IMR-90 (cell line): Measurements from ENCODE around the gene RAD18. TPM values are rescaled to one million over a fixed set of nuclear protein-coding genes. Genes with fewer than 3 reads are reported as not detected.
A peak's percentile ranks its signal among the peaks of the same experiment; 100 is the strongest.

Experiments
- ATAC-seq: fragments of 200-7000 bp; cut with Tn5 transposase; 2 replicates; pipeline ENCODE4 v1.9.1; 2020; ENCODE audit warnings: low read depth, mild to moderate bottlenecking, moderate library complexity
- BruUV-seq: library from RNA; stranded (reverse); fragments of 400-500 nt; replicated peaks from 2 replicates; lab custom pipeline; 2021; lab: Mats Ljungman, UMichigan
- CTCF ChIA-PET: fragments of 300-600 bp; formaldehyde crosslinking; extraction: SDS; loops from one replicate; lab custom pipeline; 2021; ENCODE audit warnings: antibody characterized with exemption; lab: Yijun Ruan, JAX
- POLR2A ChIA-PET: fragments of 300-600 bp; sonication (Branson Sonifier 250); formaldehyde crosslinking; loops from one replicate; lab custom pipeline; 2022; ENCODE audit warnings: antibody characterized with exemption; ENCODE audit not compliant: unreplicated experiment; lab: Charles Lee
- DNase-seq: peaks from one replicate; pipeline ENCODE4 v3.0.0; 2013
- H2AFZ ChIP-seq: replicated peaks from 2 replicates; pipeline ENCODE3; 2013; ENCODE audit warnings: low read length, mild to moderate bottlenecking; ENCODE audit not compliant: poor library complexity
- H2AK5ac ChIP-seq: 2 replicates; pipeline ENCODE4 v1.6.1; 2013; ENCODE audit warnings: low read depth, low read length, inconsistent platforms
- H2AK9ac ChIP-seq: replicated peaks from 2 replicates; pipeline ENCODE3; 2013; ENCODE audit warnings: mild to moderate bottlenecking, low read depth, low read length, moderate library complexity; ENCODE audit not compliant: poor library complexity
- H2BK120ac ChIP-seq: 2 replicates; pipeline ENCODE4 v1.6.1; 2013; ENCODE audit warnings: low read depth, low read length, inconsistent platforms
- H2BK15ac ChIP-seq: 3 replicates; pipeline ENCODE4 v1.6.1; 2013; ENCODE audit warnings: low read depth, low read length, inconsistent platforms
- H2BK20ac ChIP-seq: 2 replicates; pipeline ENCODE4 v1.6.1; 2013; ENCODE audit warnings: low read depth, mild to moderate bottlenecking, inconsistent platforms, low read length, moderate library complexity
- H2BK5ac ChIP-seq: 2 replicates; pipeline ENCODE4 v1.6.1; 2013; ENCODE audit warnings: mild to moderate bottlenecking, low read depth, low read length, inconsistent platforms; ENCODE audit not compliant: poor library complexity, severe bottlenecking
- H3K14ac ChIP-seq: replicated peaks from 2 replicates; pipeline ENCODE4 v1.6.1; 2013; ENCODE audit warnings: low read depth, low read length, inconsistent platforms
- H3K18ac ChIP-seq: 2 replicates; pipeline ENCODE4 v1.6.1; 2013; ENCODE audit warnings: low read depth, low read length, control low read depth
- H3K23ac ChIP-seq: 2 replicates; pipeline ENCODE4 v1.6.1; 2013; ENCODE audit warnings: low read depth, low read length, inconsistent platforms
- H3K27ac ChIP-seq: 2 replicates; pipeline ENCODE4 v1.5.1; 2013; ENCODE audit warnings: mild to moderate bottlenecking, control low read depth, low read length; ENCODE audit not compliant: insufficient read depth
- H3K27me3 ChIP-seq: 2 replicates; pipeline ENCODE4 v1.6.1; 2013; ENCODE audit warnings: low read length; ENCODE audit not compliant: control insufficient read depth, insufficient read depth
- H3K36me3 ChIP-seq: 2 replicates; pipeline ENCODE4 v1.6.1; 2013; ENCODE audit warnings: low read length, mixed read lengths; ENCODE audit not compliant: control insufficient read depth, insufficient read depth
- H3K4ac ChIP-seq: 2 replicates; pipeline ENCODE4 v1.6.1; 2013; ENCODE audit warnings: low read depth, low read length, inconsistent platforms
- H3K4me1 ChIP-seq: 2 replicates; pipeline ENCODE4 v1.6.1; 2013; ENCODE audit warnings: low read length, mixed read lengths; ENCODE audit not compliant: control insufficient read depth, insufficient read depth
- H3K4me2 ChIP-seq: 2 replicates; pipeline ENCODE4 v1.6.1; 2013; ENCODE audit warnings: low read depth, mild to moderate bottlenecking, control low read depth, low read length, moderate library complexity
- H3K4me3 ChIP-seq: 2 replicates; pipeline ENCODE4 v1.5.1; 2013; ENCODE audit warnings: low read depth, mild to moderate bottlenecking, control low read depth, low read length, moderate library complexity; ENCODE audit not compliant: insufficient read depth
- H3K56ac ChIP-seq: 2 replicates; pipeline ENCODE4 v1.6.1; 2013; ENCODE audit warnings: low read length, inconsistent platforms; ENCODE audit not compliant: insufficient read depth; ENCODE audit errors: extremely low read depth
- H3K79me1 ChIP-seq, 2 experiments: 2 replicates each; pipeline ENCODE4 v1.6.1; 2013; ENCODE audit warnings: low read length in 2 of 2, inconsistent platforms in 1 of 2, low read depth in 1 of 2
- H3K9ac ChIP-seq: 2 replicates; pipeline ENCODE4 v1.6.1; 2013; ENCODE audit warnings: low read depth, low read length, control low read depth
- H3K9me1 ChIP-seq: 2 replicates; pipeline ENCODE4 v1.6.1; 2013; ENCODE audit warnings: low read length, inconsistent platforms; ENCODE audit not compliant: insufficient read depth
- H3K9me3 ChIP-seq: 2 replicates; pipeline ENCODE4 v1.6.1; 2013; ENCODE audit warnings: low read length; ENCODE audit not compliant: control insufficient read depth, insufficient read depth
- H4K20me1 ChIP-seq: 2 replicates; pipeline ENCODE4 v1.6.1; 2013; ENCODE audit warnings: low read length, inconsistent platforms; ENCODE audit not compliant: insufficient read depth
- H4K5ac ChIP-seq: 2 replicates; pipeline ENCODE4 v1.6.1; 2013; ENCODE audit warnings: mild to moderate bottlenecking, low read depth, low read length, control low read depth
- H4K8ac ChIP-seq, 2 experiments: 2 replicates each; pipeline ENCODE4 v1.6.1; 2013; ENCODE audit warnings: low read depth in 2 of 2, low read length in 2 of 2, control low read depth in 1 of 2, inconsistent platforms in 1 of 2
- H4K91ac ChIP-seq: 2 replicates; pipeline ENCODE4 v1.6.1; 2013; ENCODE audit warnings: low read depth, low read length, inconsistent platforms; ENCODE audit not compliant: insufficient read depth
- CEBPB ChIP-seq: IDR thresholded peaks from 2 replicates; pipeline ENCODE4 v1.6.1; 2012; ENCODE audit warnings: low read depth, low read length, improper control_type of control experiment
- CHD1 ChIP-seq: IDR thresholded peaks from 2 replicates; pipeline ENCODE4 v1.6.1; 2012; ENCODE audit warnings: low read depth, low read length, improper control_type of control experiment
- FOS ChIP-seq: fragments of 150-350 bp; IDR thresholded peaks from 2 replicates; pipeline ENCODE4 v1.6.1; 2016; ENCODE audit warnings: low read depth, low read length
- MAFK ChIP-seq: IDR thresholded peaks from 2 replicates; pipeline ENCODE4 v1.6.1; 2012; ENCODE audit warnings: low read depth, low read length, improper control_type of control experiment
- MXI1 ChIP-seq: IDR thresholded peaks from 2 replicates; pipeline ENCODE4 v1.6.1; 2012; ENCODE audit warnings: low read depth, mild to moderate bottlenecking, low read length, moderate library complexity, borderline replicate concordance
- NFE2L2 ChIP-seq: fragments of 150-350 bp; IDR thresholded peaks from 2 replicates; pipeline ENCODE4 v1.6.1; 2016; ENCODE audit warnings: low read depth, mild to moderate bottlenecking, low read length
- POLR2A ChIP-seq: IDR thresholded peaks from 2 replicates; pipeline ENCODE4 v1.6.1; 2012; ENCODE audit warnings: mild to moderate bottlenecking, low read depth, low read length
- RCOR1 ChIP-seq: IDR thresholded peaks from 2 replicates; pipeline ENCODE4 v1.6.1; 2012; ENCODE audit warnings: mild to moderate bottlenecking, low read length, improper control_type of control experiment; ENCODE audit not compliant: insufficient replicate concordance
- RFX5 ChIP-seq: IDR thresholded peaks from 2 replicates; pipeline ENCODE4 v1.8.0; 2012; ENCODE audit warnings: low read depth, mild to moderate bottlenecking, low read length, moderate library complexity
- WGBS, 2 experiments: methylation state at CpG; one replicate each; pipeline versions ENCODE4 v1.1.5 to v1.1.7; 2013; ENCODE audit warnings: missing lambda C conversion rate in 2 of 2; ENCODE audit not compliant: insufficient read length in 1 of 2; ENCODE audit errors: extremely low coverage in 2 of 2; 5-methylcytosine and 5-hydroxymethylcytosine counted together
- dilution Hi-C: fragments of 300-500 bp; cut with HindIII; formaldehyde crosslinking; loops from one replicate; pipeline ENCODE4 v1.14.3; 2018; ENCODE audit warnings: low sequenced_read_pairs; ENCODE audit not compliant: unreplicated experiment
- in situ Hi-C: fragments of 300-500 bp; cut with MboI; formaldehyde crosslinking; loops from 3 replicates; pipeline ENCODE4 v1.14.3; 2019; ENCODE audit warnings: low sequenced_read_pairs, inconsistent platforms, mixed read lengths
- intact Hi-C: fragments of 100-400 bp; cut with micrococcal nuclease; formaldehyde crosslinking; loops from 2 replicates; pipeline ENCODE4 v1.10.0; 2022
- polyA plus RNA-seq, 3 experiments: library from polyadenylated mRNA; depleted of rRNA; stranded (reverse); fragments of >200 nt; gene quantifications; 2 replicates each; pipeline ENCODE4 v1.2.3, GENCODE V29; 2012; ENCODE audit warnings: low replicate concordance in 1 of 3
- total RNA-seq: library from RNA; depleted of rRNA; stranded (reverse); fragments of >200 nt; gene quantifications from 2 replicates; pipeline ENCODE4 v1.2.3, GENCODE V29; 2012
- TF ChIP-seq, protein P1 (sequence below): fragments of 150-350 bp; IDR thresholded peaks from 2 replicates; pipeline ENCODE4 v1.6.1; 2016; ENCODE audit warnings: low read depth, mild to moderate bottlenecking, low read length, moderate library complexity, borderline replicate concordance
- TF ChIP-seq, protein P2 (sequence below): fragments of 150-350 bp; IDR thresholded peaks from 2 replicates; pipeline ENCODE4 v1.6.1; 2017; ENCODE audit warnings: mild to moderate bottlenecking, antibody characterized with exemption, low read length, low read depth
- TF ChIP-seq, protein P3 (sequence below): conservative IDR thresholded peaks from 2 replicates; pipeline ENCODE4 v1.5.1; 2012; ENCODE audit warnings: mild to moderate bottlenecking, low read depth, low read length, improper control_type of control experiment

The RAD18 gene
- total and polyA plus RNA-seq, 2 of the 4 experiments (the other 2 are of a cell fraction), result 8.2 to 17.2 TPM

DNA sequence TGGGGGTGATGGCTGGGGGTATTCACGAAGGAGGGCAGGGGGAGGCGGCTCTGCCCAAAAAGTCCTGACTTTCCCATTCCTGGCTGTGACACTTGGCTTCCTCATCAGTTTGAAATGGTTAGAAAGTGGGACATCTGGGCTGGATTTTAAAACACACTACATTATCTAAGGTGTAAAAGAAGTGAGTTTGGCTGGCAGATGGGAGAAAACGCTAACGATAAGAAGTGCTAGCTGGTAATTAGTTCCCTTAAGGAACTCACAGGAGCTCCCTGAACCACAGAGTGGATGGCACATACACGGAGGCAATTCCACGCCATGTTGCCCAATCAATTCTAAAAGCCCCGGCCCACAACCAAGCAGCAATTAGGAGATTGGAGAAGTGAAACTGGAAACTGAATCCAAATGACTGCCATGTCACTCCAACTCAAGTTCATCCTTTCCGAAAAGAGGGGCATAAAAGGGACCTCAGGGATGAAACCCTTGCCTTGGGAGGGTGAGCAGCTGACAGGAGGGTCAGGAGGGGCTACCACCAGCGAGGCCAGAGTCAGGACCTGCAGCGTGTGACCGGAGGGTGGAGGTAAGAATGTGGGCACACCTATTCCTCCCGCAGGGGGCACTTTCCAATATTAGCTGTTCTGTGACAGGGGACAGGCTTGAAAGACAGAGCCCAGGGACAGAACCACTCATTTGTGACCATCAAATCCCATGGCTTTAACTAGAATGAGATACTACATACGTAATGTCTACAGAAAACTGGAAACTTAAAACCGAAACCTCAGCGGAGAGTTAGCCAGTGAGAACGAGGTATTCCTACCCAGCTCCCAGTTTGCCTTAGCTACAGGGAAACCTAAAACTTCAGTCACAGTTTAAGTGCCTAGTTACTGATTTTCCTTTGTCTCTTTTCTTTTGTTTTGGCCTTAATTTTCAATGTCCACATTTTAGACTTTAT is 98.6 kb downstream of the RAD18 start (continued):
- TF ChIP-seq, protein P1, sequence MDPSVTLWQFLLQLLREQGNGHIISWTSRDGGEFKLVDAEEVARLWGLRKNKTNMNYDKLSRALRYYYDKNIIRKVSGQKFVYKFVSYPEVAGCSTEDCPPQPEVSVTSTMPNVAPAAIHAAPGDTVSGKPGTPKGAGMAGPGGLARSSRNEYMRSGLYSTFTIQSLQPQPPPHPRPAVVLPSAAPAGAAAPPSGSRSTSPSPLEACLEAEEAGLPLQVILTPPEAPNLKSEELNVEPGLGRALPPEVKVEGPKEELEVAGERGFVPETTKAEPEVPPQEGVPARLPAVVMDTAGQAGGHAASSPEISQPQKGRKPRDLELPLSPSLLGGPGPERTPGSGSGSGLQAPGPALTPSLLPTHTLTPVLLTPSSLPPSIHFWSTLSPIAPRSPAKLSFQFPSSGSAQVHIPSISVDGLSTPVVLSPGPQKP, result no peak
- no peak for TF ChIP-seq MAFK

DNA sequence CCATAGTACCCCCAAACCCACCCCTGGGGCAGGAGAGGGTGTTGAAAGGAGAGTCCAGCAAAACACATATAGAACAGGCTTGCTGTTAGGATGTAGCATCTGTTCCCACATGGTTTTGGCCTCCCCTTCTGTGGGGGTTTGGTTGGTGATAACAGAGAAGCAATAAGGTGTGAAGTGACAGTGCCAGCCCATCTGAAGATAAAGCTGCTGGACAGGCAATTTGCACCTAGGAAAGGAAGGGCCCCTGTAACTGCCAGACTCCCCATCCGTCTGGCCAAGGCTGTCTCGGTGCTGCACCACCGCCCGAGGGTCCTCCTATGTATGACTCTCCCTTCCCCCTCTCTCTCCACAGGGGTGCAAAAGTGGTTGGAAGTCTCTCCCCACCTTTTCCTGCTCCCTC is 99.4 kb downstream of the RAD18 start:
- POLR2A ChIA-PET, result no interaction called here
- H4K91ac ChIP-seq, result no peak overlapping the region
- H2BK5ac ChIP-seq, result no peak overlapping the region
- dilution Hi-C loops, result no loop called here
- H3K9me3 ChIP-seq, result no peaks in the 10 kb centered on the region
- no peak for DNase-seq
- H3K18ac ChIP-seq, result no peak overlapping the region
- in situ Hi-C loops, result no loop called here
- no peak overlapping the region for H2BK15ac ChIP-seq
- no peaks in the 10 kb centered on the region for H3K36me3 ChIP-seq
- H3K9me1 ChIP-seq, result no peaks in the 10 kb centered on the region; the same call in 1 of the 2 replicates
- H4K8ac ChIP-seq, result no peak overlapping the region
- no peak overlapping the region for H3K9ac ChIP-seq
- intact Hi-C loops, result no loop called here
- H3K14ac ChIP-seq, result no peak overlapping the region
- ATAC-seq, result no peak
- H3K4me2 ChIP-seq, result no peak overlapping the region
- 0 out of 2 replicates have a peak overlapping the region, but pooled peaks have one; percentile 9 for H3K4ac ChIP-seq
- H4K20me1 ChIP-seq, result no peaks in the 10 kb centered on the region
- peaks cover 2% of the 10 kb centered on the region; the same call in 1 of the 2 replicates for H3K4me1 ChIP-seq
- no peak overlapping the region for H3K23ac ChIP-seq
- no peaks in the 10 kb centered on the region for H3K27me3 ChIP-seq
- no peak overlapping the region for H2AFZ ChIP-seq
- H2BK20ac ChIP-seq, result no peak overlapping the region
- H2AK9ac ChIP-seq, result no peak overlapping the region
- peak overlapping the region; percentile 38; the same call in 1 of the 2 replicates for H2AK5ac ChIP-seq
- BruUV-seq, result no TSS peak
- H3K27ac ChIP-seq, result no peak overlapping the region
- H2BK120ac ChIP-seq, result no peak overlapping the region
- H4K5ac ChIP-seq, result no peak overlapping the region
- no peak overlapping the region for H3K4me3 ChIP-seq
- H3K79me1 ChIP-seq, result no peaks in the 10 kb centered on the region
- CTCF ChIA-PET, result no interaction called here
- no CpG with 5 or more reads among the region's 4 CpGs for WGBS, 2 experiments
- no peak overlapping the region for H3K56ac ChIP-seq
- TF ChIP-seq FOS, result no peak
- TF ChIP-seq, protein P2, sequence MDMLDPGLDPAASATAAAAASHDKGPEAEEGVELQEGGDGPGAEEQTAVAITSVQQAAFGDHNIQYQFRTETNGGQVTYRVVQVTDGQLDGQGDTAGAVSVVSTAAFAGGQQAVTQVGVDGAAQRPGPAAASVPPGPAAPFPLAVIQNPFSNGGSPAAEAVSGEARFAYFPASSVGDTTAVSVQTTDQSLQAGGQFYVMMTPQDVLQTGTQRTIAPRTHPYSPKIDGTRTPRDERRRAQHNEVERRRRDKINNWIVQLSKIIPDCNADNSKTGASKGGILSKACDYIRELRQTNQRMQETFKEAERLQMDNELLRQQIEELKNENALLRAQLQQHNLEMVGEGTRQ, result no peak
- no peak for TF ChIP-seq CEBPB
- no peak for TF ChIP-seq MAFK
- TF ChIP-seq, protein P3, sequence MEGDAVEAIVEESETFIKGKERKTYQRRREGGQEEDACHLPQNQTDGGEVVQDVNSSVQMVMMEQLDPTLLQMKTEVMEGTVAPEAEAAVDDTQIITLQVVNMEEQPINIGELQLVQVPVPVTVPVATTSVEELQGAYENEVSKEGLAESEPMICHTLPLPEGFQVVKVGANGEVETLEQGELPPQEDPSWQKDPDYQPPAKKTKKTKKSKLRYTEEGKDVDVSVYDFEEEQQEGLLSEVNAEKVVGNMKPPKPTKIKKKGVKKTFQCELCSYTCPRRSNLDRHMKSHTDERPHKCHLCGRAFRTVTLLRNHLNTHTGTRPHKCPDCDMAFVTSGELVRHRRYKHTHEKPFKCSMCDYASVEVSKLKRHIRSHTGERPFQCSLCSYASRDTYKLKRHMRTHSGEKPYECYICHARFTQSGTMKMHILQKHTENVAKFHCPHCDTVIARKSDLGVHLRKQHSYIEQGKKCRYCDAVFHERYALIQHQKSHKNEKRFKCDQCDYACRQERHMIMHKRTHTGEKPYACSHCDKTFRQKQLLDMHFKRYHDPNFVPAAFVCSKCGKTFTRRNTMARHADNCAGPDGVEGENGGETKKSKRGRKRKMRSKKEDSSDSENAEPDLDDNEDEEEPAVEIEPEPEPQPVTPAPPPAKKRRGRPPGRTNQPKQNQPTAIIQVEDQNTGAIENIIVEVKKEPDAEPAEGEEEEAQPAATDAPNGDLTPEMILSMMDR, result no peak
- TF ChIP-seq CHD1, result no peak
- TF ChIP-seq RFX5, result no peak
- no peak for TF ChIP-seq POLR2A
- TF ChIP-seq MXI1, result no peak
- TF ChIP-seq NFE2L2, result no peak
- TF ChIP-seq RCOR1, result no peak
